ENCODE measurements around the gene EDEM2. TPM values are rescaled to one million over a fixed set of nuclear protein-coding genes. Genes with fewer than 3 reads are reported as not detected.
A peak's percentile ranks its signal among the peaks of the same experiment; 100 is the strongest.

Gene EDEM2
- total and polyA plus RNA-seq, 2 of the 13 experiments (the other 11 are each of a cell fraction or from before 2014, with no cell fraction given), result 33.1 to 46.9 TPM

GRCh38 chr20:35146920-35147574 is at the start of gene EDEM2 (continued):
- TF ChIP-seq ZNF704 (CRISPR knock-in tag; IDR thresholded peaks at IDR 0.05; ENCODE audit: borderline replicate concordance) (peak; percentile 70; the same call in 1 of the 2 replicates), ZNF281 (CRISPR knock-in tag; IDR thresholded peaks at IDR 0.05; ENCODE audit: borderline replicate concordance) (no peak), SIN3B (IDR thresholded peaks at IDR 0.05; ENCODE audit: low read length) (0 out of 2 replicates have a peak, but pooled peaks have one; percentile 43), JUN (CRISPR knock-in tag; IDR thresholded peaks at IDR 0.05) (peak; percentile 57; the same call in 1 of the 2 replicates), ZNF12 (CRISPR knock-in tag; IDR thresholded peaks at IDR 0.05) (peak; percentile 62), JUND (CRISPR knock-in tag; IDR thresholded peaks at IDR 0.05) (peak; percentile 74), HDAC1 (CRISPR knock-in tag; IDR thresholded peaks at IDR 0.05) (peak; percentile 94), ZNF503 (CRISPR knock-in tag; IDR thresholded peaks at IDR 0.05) (peak; percentile 83; the same call in 1 of the 2 replicates), NONO (IDR thresholded peaks at IDR 0.05) (no peak), NONO (CRISPR knock-in tag; conservative IDR thresholded peaks at IDR 0.05) (peak; percentile 92), IRX3 (CRISPR knock-in tag; IDR thresholded peaks at IDR 0.05; ENCODE audit: borderline replicate concordance, low read depth) (peak; percentile 93), IRF2 (CRISPR knock-in tag; IDR thresholded peaks at IDR 0.05) (peak; percentile 97), LBX2 (CRISPR knock-in tag; IDR thresholded peaks at IDR 0.05; ENCODE audit: borderline replicate concordance) (no peak), SCMH1 (CRISPR knock-in tag; IDR thresholded peaks at IDR 0.05; ENCODE audit: borderline replicate concordance) (no peak), SAFB2 (CRISPR knock-in tag; IDR thresholded peaks at IDR 0.05; ENCODE audit: borderline replicate concordance, low read depth) (no peak; the same call in 1 of the 2 replicates), NCOA1 (CRISPR knock-in tag; IDR thresholded peaks at IDR 0.05) (no peak), KMT2A (CRISPR knock-in tag; IDR thresholded peaks at IDR 0.05) (peak; percentile 94), ZNF598 (CRISPR knock-in tag; IDR thresholded peaks at IDR 0.05; ENCODE audit: borderline replicate concordance) (no peak; the same call in none of the 2 replicates), PRPF4 (IDR thresholded peaks at IDR 0.05; ENCODE audit: low read depth, low read length, poor library complexity, severe bottlenecking) (no peak), MTA3 (CRISPR knock-in tag; IDR thresholded peaks at IDR 0.05) (no peak), NAIF1 (CRISPR knock-in tag; IDR thresholded peaks at IDR 0.05; ENCODE audit: borderline replicate concordance) (no peak; the same call in none of the 2 replicates), ZFX (CRISPR knock-in tag; IDR thresholded peaks at IDR 0.05; ENCODE audit: low read depth) (peak; percentile 94), ZNF251 (CRISPR knock-in tag; IDR thresholded peaks at IDR 0.05) (no peak)

Measured in HepG2 (cell line).